SH-SY5Y (cell line): Measurements from ENCODE around the gene ADARB2.

ENCODE experiments used
- GATA2 ChIP-seq: IDR thresholded peaks from 2 replicates; pipeline ENCODE4 v1.6.1; 2011; ENCODE audit warnings: mild to moderate bottlenecking, low read depth, low read length
- GATA3 ChIP-seq: IDR thresholded peaks from 2 replicates; pipeline ENCODE4 v1.6.1; 2011; ENCODE audit warnings: low read depth, mild to moderate bottlenecking, low read length, moderate library complexity

DNA sequence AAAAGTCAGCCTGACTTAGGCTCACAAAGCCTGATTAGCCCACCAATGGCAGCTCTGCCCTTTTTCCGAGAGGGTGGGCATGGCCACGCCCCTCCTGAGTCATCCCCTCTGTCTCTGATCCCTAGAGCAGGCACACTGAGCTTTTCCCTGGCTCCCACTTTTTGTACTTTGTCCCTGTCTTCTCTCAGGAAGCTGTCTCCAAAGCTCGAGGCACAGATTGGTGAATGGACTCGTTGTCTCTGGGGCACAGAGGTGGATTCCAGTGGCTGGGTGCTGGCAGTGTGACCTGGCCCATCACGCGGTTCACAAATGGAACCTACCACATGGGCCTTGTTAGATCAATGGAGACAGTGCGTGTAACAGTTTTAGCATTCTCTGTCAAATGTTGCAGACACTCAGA lies 367.7 kb downstream of the ADARB2 start:
- TF ChIP-seq GATA2 (no peak), GATA3 (no peak)
